K562 (cell line): ENCODE measurements around the gene ZDHHC12. TPM values are rescaled to one million over a fixed set of nuclear protein-coding genes. Genes with fewer than 3 reads are reported as not detected.
A peak's percentile ranks its signal among the peaks of the same experiment; 100 is the strongest.

Source experiments
- ATAC-seq: fragments of 200-7000 bp; cut with Tn5 transposase; 3 replicates; pipeline ENCODE4 v1.9.1; 2020; ENCODE audit warnings: moderate library complexity
- BruUV-seq: library from RNA; stranded (reverse); fragments of 400-500 nt; replicated peaks from 2 replicates; lab custom pipeline; 2021; lab: Mats Ljungman, UMichigan
- CTCF ChIA-PET: fragments of 300-600 bp; formaldehyde crosslinking; extraction: SDS; loops from one replicate; lab custom pipeline; 2021; ENCODE audit warnings: low intra/inter-chr PET ratio; lab: Yijun Ruan, JAX
- POLR2A ChIA-PET: fragments of 300-600, 350-650 bp; sonication (Branson Sonifier 250); formaldehyde crosslinking; extraction: SDS; loops from one replicate; lab custom pipeline; 2021; ENCODE audit warnings: antibody characterized with exemption, inconsistent platforms; lab: Yijun Ruan, JAX
- DNase-seq, 4 experiments: peaks; one replicate each; pipeline versions ENCODE4 v3.0.0 to v3.0.0-alpha.2; 2011 to 2018; ENCODE audit warnings: low spot score in 3 of 4, mixed read lengths in 3 of 4; ENCODE audit errors: extremely low read depth in 1 of 4
- FAIRE-seq: peaks from 2 replicates; lab custom pipeline; 2011; peaks lifted over from hg19 to GRCh38; lab: Jason Lieb, UNC
- H2AFZ ChIP-seq: 2 replicates; pipeline ENCODE4 v1.6.0; 2011; ENCODE audit warnings: low read depth, low read length, control low read depth, inconsistent platforms
- H3K27ac ChIP-seq: fragments of 200-600 bp; 3 replicates; pipeline ENCODE4 v1.8.0; 2011; ENCODE audit warnings: low read depth, mild to moderate bottlenecking, control low read depth, inconsistent platforms, low read length, moderate library complexity, mixed read lengths; ENCODE audit errors: extremely low read depth
- H3K27me3 ChIP-seq, 2 experiments: fragments of 300-600 bp in 1 of 2; 2 replicates in 1 of 2; 3 replicates in 1 of 2; pipeline versions ENCODE4 v1.6.0 to v1.8.0; 2011; ENCODE audit warnings: inconsistent platforms in 2 of 2, low read length in 2 of 2, mild to moderate bottlenecking in 1 of 2, mixed read lengths in 1 of 2, moderate library complexity in 1 of 2; ENCODE audit not compliant: control insufficient read depth in 2 of 2, insufficient read depth in 2 of 2
- H3K36me3 ChIP-seq: fragments of 300-600 bp; 3 replicates; pipeline ENCODE4 v1.8.0; 2011; ENCODE audit warnings: mild to moderate bottlenecking, low read length, inconsistent platforms; ENCODE audit not compliant: control insufficient read depth, insufficient read depth
- H3K4me1 ChIP-seq, 2 experiments: fragments of 200-600 bp in 1 of 2; replicated peaks in 1 of 2; 2 replicates in 1 of 2; 3 replicates in 1 of 2; pipeline versions ENCODE4 v1.5.1 to v1.8.0; 2011; ENCODE audit warnings: inconsistent platforms in 2 of 2, low read length in 2 of 2, mild to moderate bottlenecking in 1 of 2, mixed read lengths in 1 of 2, moderate library complexity in 1 of 2; ENCODE audit not compliant: control insufficient read depth in 2 of 2, insufficient read depth in 2 of 2
- H3K4me2 ChIP-seq: 2 replicates; pipeline ENCODE4 v1.6.1; 2011; ENCODE audit warnings: low read length, control low read depth, inconsistent platforms, mixed read lengths; ENCODE audit not compliant: insufficient read depth
- H3K4me3 ChIP-seq: fragments of 200-600 bp; sonication (generic), shearing (Covaris generic); 2 replicates; pipeline ENCODE4 v1.5.1; 2016; ENCODE audit warnings: control low read depth, inconsistent platforms
- H3K79me2 ChIP-seq: fragments of 200-600 bp; 3 replicates; pipeline ENCODE4 v1.8.0; 2011; ENCODE audit warnings: low read length, inconsistent platforms; ENCODE audit not compliant: control insufficient read depth, insufficient read depth
- H3K9ac ChIP-seq, 2 experiments: 2 replicates each; pipeline versions ENCODE4 v1.6.0 to v1.6.1; 2011; ENCODE audit warnings: low read depth in 2 of 2, low read length in 2 of 2, control low read depth in 1 of 2, inconsistent platforms in 1 of 2, mild to moderate bottlenecking in 1 of 2, mixed read lengths in 1 of 2; ENCODE audit not compliant: insufficient read depth in 1 of 2
- H3K9me1 ChIP-seq: one replicate; pipeline ENCODE4 v1.6.0; 2011; ENCODE audit warnings: inconsistent platforms, mild to moderate bottlenecking, low read length, moderate library complexity; ENCODE audit not compliant: control insufficient read depth, insufficient read depth
- H3K9me3 ChIP-seq: replicated peaks from 2 replicates; pipeline ENCODE4 v1.5.1; 2011; ENCODE audit warnings: low read depth, low read length, inconsistent platforms; ENCODE audit not compliant: control insufficient read depth, insufficient read depth
- H4K20me1 ChIP-seq: replicated peaks from 2 replicates; pipeline ENCODE4 v1.6.1; 2011; ENCODE audit warnings: low read length, inconsistent platforms, mixed read lengths; ENCODE audit not compliant: control insufficient read depth, insufficient read depth
- ATF6 ChIP-seq: sonication (generic); formaldehyde crosslinking; IDR thresholded peaks from 2 replicates; pipeline ENCODE4 v1.4.0; 2020; ENCODE audit warnings: mild to moderate bottlenecking, missing genetic modification reagents
- BACH1 ChIP-seq: fragments of 200-800 bp; sonication (Bioruptor generic); IDR thresholded peaks from 2 replicates; pipeline ENCODE4 v1.6.1; 2016; ENCODE audit warnings: missing genetic modification characterization, missing compliant biosample characterization
- BCOR ChIP-seq: fragments of 450-650 bp; IDR thresholded peaks from 2 replicates; pipeline ENCODE4 v1.6.1; 2016
- ILF3 ChIP-seq: fragments of 450-650 bp; IDR thresholded peaks from 2 replicates; pipeline ENCODE4 v1.6.1; 2018; ENCODE audit warnings: antibody characterized with exemption, mild to moderate bottlenecking, moderate library complexity, borderline replicate concordance
- KDM1A ChIP-seq, 2 experiments: fragments of 450-650 bp; IDR thresholded peaks; 2 replicates each; pipeline ENCODE4 v1.6.1; 2016; ENCODE audit warnings: mild to moderate bottlenecking in 2 of 2
- MBD1 ChIP-seq: fragments of 250-450 bp; sonication (Bioruptor Pico); IDR thresholded peaks from 2 replicates; pipeline ENCODE4 v1.8.0; 2022; ENCODE audit warnings: inconsistent platforms
- MEF2A ChIP-seq: IDR thresholded peaks from 2 replicates; pipeline ENCODE4 v1.6.1; 2011; ENCODE audit warnings: low read depth, mild to moderate bottlenecking, low read length, moderate library complexity; ENCODE audit not compliant: control insufficient read depth
- PHF21A ChIP-seq: fragments of 450-650 bp; IDR thresholded peaks from 2 replicates; pipeline ENCODE4 v1.6.1; 2017; ENCODE audit warnings: low read depth, borderline replicate concordance
- RBM25 ChIP-seq: fragments of 200-400 bp; formaldehyde crosslinking; IDR thresholded peaks from 2 replicates; pipeline ENCODE4 v1.6.1; 2018; ENCODE audit warnings: low read length, low read depth, moderate library complexity; ENCODE audit not compliant: severe bottlenecking
- TOE1 ChIP-seq, 2 experiments: fragments of 450-650 bp in 1 of 2; sonication (generic) in 1 of 2; formaldehyde crosslinking in 1 of 2; IDR thresholded peaks; 2 replicates each; pipeline versions ENCODE4 v1.7.1 to v1.8.0; 2016 to 2022; ENCODE audit warnings: borderline replicate concordance in 2 of 2, mild to moderate bottlenecking in 2 of 2, antibody characterized with exemption in 1 of 2, inconsistent platforms in 1 of 2, low read depth in 1 of 2, missing genetic modification reagents in 1 of 2, moderate library complexity in 1 of 2
- WGBS: fragments of 100-300 bp; shearing (Covaris generic); methylation state at CpG from one replicate; pipeline ENCODE4 v1.1.6; 2016; ENCODE audit warnings: low coverage, mixed read lengths; ENCODE audit not compliant: insufficient coverage; ENCODE audit errors: missing lambda C conversion rate; 5-methylcytosine and 5-hydroxymethylcytosine counted together
- in situ Hi-C: fragments of 300-500 bp; cut with MboI; formaldehyde crosslinking; loops from 4 replicates; pipeline ENCODE4 v1.15.0; 2018; ENCODE audit warnings: inconsistent platforms, mixed read lengths
- intact Hi-C: fragments of 100-400 bp; cut with micrococcal nuclease; formaldehyde crosslinking; loops from 2 replicates; pipeline ENCODE4 v1.14.2; 2022
- polyA plus RNA-seq, 8 experiments: library from polyadenylated mRNA; depleted of rRNA in 4 of 8; stranded (reverse) in 5 of 8; unstranded in 3 of 8; fragments of >200 nt; fragmentation: Nextera tagmentation in 2 of 8; fragmentation: Illumina TruSeq in 1 of 8; extraction: Ambion mirVana in 2 of 8; extraction: Trizol in 1 of 8; gene quantifications; 2 replicates each; pipeline versions ENCODE4 v1.2.1 to v1.2.3, GENCODE V29; 2011 to 2014; ENCODE audit warnings: inconsistent platforms in 1 of 8, missing spikeins in 1 of 8
- total RNA-seq, 7 experiments: library from RNA; depleted of rRNA in 6 of 7; stranded (reverse); fragments of >200 nt in 6 of 7; fragmentation: Illumina TruSeq in 2 of 7; extraction: Trizol in 2 of 7; gene quantifications; 2 replicates each; pipeline versions ENCODE4 v1.2.1 to v1.2.3, GENCODE V29; 2011 to 2021; ENCODE audit warnings: low replicate concordance in 1 of 7

Gene ZDHHC12
- total and polyA plus RNA-seq, 9 of the 15 experiments (the other 6 are each of a cell fraction or from before 2014, with no cell fraction given), result 0.21 to 38.0 (median 13.8) TPM

- H3K36me3 ChIP-seq, result peaks cover 5% of the 10 kb centered on the region; the same call in 1 of the 3 replicates
- TSS peak; percentile 58 for BruUV-seq
- intact Hi-C loops (no loop called here), in situ Hi-C loops (no loop called here)
- ATAC-seq (no peak), DNase-seq (no peak), FAIRE-seq (no peak)
- 47% methylated on average over 11 of the region's 11 CpGs for WGBS
- ChIA-PET POLR2A (interaction anchor here (0.5 to 1.1 kb wide), 6 partner anchors 8 to 1677 kb away, joined by 3 to 5 read pairs (median 3); no protein-coding TSS in a partner anchor), CTCF (interaction anchor here (0.8 kb wide), 1 partner anchor 68 kb away, joined by 3 read pairs; the partner anchor contains the start of gene PKN3)
- peak overlapping the region; percentile 98; the same call in 1 of the 2 replicates for H2AFZ ChIP-seq
- no peaks in the 10 kb centered on the region for H3K9me3 ChIP-seq
- H3K4me3 ChIP-seq, result peak overlapping the region; percentile 79
- peak overlapping the region; percentile 88; the same call in 2 of the 3 replicates for H3K27ac ChIP-seq
- no peaks in the 10 kb centered on the region for H3K9me1 ChIP-seq
- TF ChIP-seq MEF2A, result no peak
- no peak for TF ChIP-seq ILF3
- no peak for TF ChIP-seq KDM1A (IDR thresholded peaks at IDR 0.05)
- TF ChIP-seq PHF21A, result no peak
- TF ChIP-seq RBM25, result peak; percentile 76
- peak; percentile 43; the same call in 1 of the 2 replicates for TF ChIP-seq BCOR
- TF ChIP-seq BACH1 (tag), result no peak
- TF ChIP-seq MBD1, result no peak
- no peak for TF ChIP-seq TOE1 (IDR thresholded peaks at IDR 0.05; ENCODE audit: borderline replicate concordance)
- TF ChIP-seq TOE1 (CRISPR knock-in tag; IDR thresholded peaks at IDR 0.05; ENCODE audit: borderline replicate concordance, low read depth), result no peak
- TF ChIP-seq ATF6 (CRISPR knock-in tag), result no peak
- H3K4me1 ChIP-seq, result peaks cover 13 to 16% of the 10 kb centered on the region in 2 experiments; a peak in 4 of 5 replicates
- peaks cover 21% of the 10 kb centered on the region for H3K79me2 ChIP-seq
- no peaks in the 10 kb centered on the region for H4K20me1 ChIP-seq
- H3K27me3 ChIP-seq, result no peaks in the 10 kb centered on the region
- H3K9ac ChIP-seq, result peak overlapping the region; percentile 89 to 94; a peak in 3 of 4 replicates
- H3K4me2 ChIP-seq, result peak overlapping the region; percentile 95
Measured at GRCh38 chr9:128770286-128771030, 46.5 kb upstream of the ZDHHC12 start.
